HL-60 (cell line): ENCODE measurements around the gene IFT80.

ENCODE experiments used
- DNase-seq, 2 experiments: peaks; one replicate each; pipeline ENCODE4 v3.0.0-alpha.2; 2010 to 2020; ENCODE audit warnings: low read depth in 1 of 2, low spot score in 1 of 2
- H3K27ac ChIP-seq: fragments of 250-450 bp; sonication (Bioruptor Pico); replicated peaks from 2 replicates; pipeline ENCODE4 v1.5.1; 2020; ENCODE audit warnings: mild to moderate bottlenecking, moderate library complexity
- H3K27me3 ChIP-seq: fragments of 250-450 bp; sonication (Bioruptor Pico); 2 replicates; pipeline ENCODE4 v1.5.1; 2021; ENCODE audit warnings: mild to moderate bottlenecking, moderate library complexity; ENCODE audit not compliant: insufficient read depth, poor library complexity, severe bottlenecking
- H3K4me3 ChIP-seq: replicated peaks from 2 replicates; pipeline ENCODE4 v1.5.1; 2011; ENCODE audit warnings: mild to moderate bottlenecking, control low read depth, low read length; ENCODE audit not compliant: insufficient read depth
- CTCF ChIP-seq: IDR thresholded peaks from one replicate; pipeline ENCODE4 v1.5.1; 2011; ENCODE audit warnings: low read length, control low read depth, inconsistent platforms; ENCODE audit not compliant: insufficient read depth
- GABPA ChIP-seq: IDR thresholded peaks from 2 replicates; pipeline ENCODE4 v1.6.1; 2012; ENCODE audit warnings: low read depth
- POLR2AphosphoS5 ChIP-seq: IDR thresholded peaks from 2 replicates; pipeline ENCODE4 v1.6.1; 2012; ENCODE audit warnings: low read depth
- REST ChIP-seq: IDR thresholded peaks from 2 replicates; pipeline ENCODE4 v1.6.1; 2012; ENCODE audit warnings: low read depth; ENCODE audit not compliant: insufficient replicate concordance
- SPI1 ChIP-seq: IDR thresholded peaks from 2 replicates; pipeline ENCODE4 v1.6.1; 2012; ENCODE audit warnings: low read depth, mild to moderate bottlenecking, borderline replicate concordance

The IFT80 gene

GRCh38 chr3:160437083-160437455 lies 38.0 kb upstream of the IFT80 start:
- Histone ChIP-seq H3K27ac (no peak overlapping the region), H3K4me3 (no peak overlapping the region), H3K27me3 (no peaks in the 10 kb centered on the region)
- no peak for DNase-seq
- TF ChIP-seq GABPA = no peak
- TF ChIP-seq REST = no peak
- no peak for TF ChIP-seq CTCF
- no peak for TF ChIP-seq POLR2AphosphoS5
- TF ChIP-seq SPI1 = no peak

GRCh38 chr3:160435747-160436146 lies 36.7 kb upstream of the IFT80 start:
- H3K4me3 ChIP-seq = no peak overlapping the region
- no peak overlapping the region for H3K27ac ChIP-seq
- no peak for DNase-seq
- H3K27me3 ChIP-seq = no peaks in the 10 kb centered on the region
- TF ChIP-seq SPI1 (no peak), REST (no peak), CTCF (no peak), GABPA (no peak), POLR2AphosphoS5 (no peak)

GRCh38 chr3:160435095-160435494 lies 36.1 kb upstream of the IFT80 start:
- no peak overlapping the region for H3K27ac ChIP-seq
- no peak for DNase-seq
- H3K27me3 ChIP-seq = no peaks in the 10 kb centered on the region
- TF ChIP-seq POLR2AphosphoS5 (peak; percentile 16; the same call in 1 of the 2 replicates), SPI1 (no peak), GABPA (no peak)
- H3K4me3 ChIP-seq = no peak overlapping the region

- H3K27me3 ChIP-seq = no peaks in the 10 kb centered on the region
- DNase-seq = no peak
- TF ChIP-seq POLR2AphosphoS5 (no peak), CTCF (no peak), GABPA (no peak), SPI1 (no peak), REST (no peak)
- no peak overlapping the region for H3K4me3 ChIP-seq
- no peak overlapping the region for H3K27ac ChIP-seq
These were observed 35.0 kb upstream of the IFT80 start for GRCh38 chr3:160434071-160434470.
